Fibroblast of the aortic adventitia (primary cell): ENCODE measurements around the gene CST4. TPM values are rescaled to one million over a fixed set of nuclear protein-coding genes. Genes with fewer than 3 reads are reported as not detected.
A peak's percentile ranks its signal among the peaks of the same experiment; 100 is the strongest.
"Not testable (repeated sequence)": the region's sequence is repeated elsewhere in the genome, so short reads cannot be mapped to it uniquely, and the experiment has no call there.

Experiments
- DNase-seq: peaks from one replicate; pipeline ENCODE4 v3.0.0-alpha.2; 2010; ENCODE audit warnings: low read depth
- H3K4me3 ChIP-seq: 2 replicates; pipeline ENCODE4 v1.5.1; 2011; ENCODE audit warnings: low read depth, mild to moderate bottlenecking, control low read depth, low read length, moderate library complexity
- CTCF ChIP-seq: IDR thresholded peaks from 2 replicates; pipeline ENCODE4 v1.5.1; 2011; ENCODE audit warnings: mild to moderate bottlenecking, low read length, control low read depth, inconsistent platforms; ENCODE audit not compliant: insufficient read depth
- total RNA-seq: library from RNA; depleted of rRNA; stranded (reverse); fragments of >200 nt; gene quantifications from 2 replicates; pipeline ENCODE4 v1.2.3, GENCODE V29; 2012; ENCODE audit warnings: low replicate concordance

CST4 gene
- total RNA-seq, 1 donor, result not detected

GRCh38 chr20:23666189-23666588, 22.6 kb downstream of the CST4 start:
- TF ChIP-seq CTCF, result peak; percentile 42
- H3K4me3 ChIP-seq, result no peak overlapping the region
- peak; percentile 14 for DNase-seq

GRCh38 chr20:23664954-23665353, 23.9 kb downstream of the CST4 start:
- H3K4me3 ChIP-seq, result no peak overlapping the region
- no peak for DNase-seq
- no peak for TF ChIP-seq CTCF

- H3K4me3 ChIP-seq, DNase-seq: not testable (repeated sequence)
These were observed 24.8 kb downstream of the CST4 start for GRCh38 chr20:23664046-23664445.

GRCh38 chr20:23663180-23663579, 25.7 kb downstream of the CST4 start:
- DNase-seq, result peak; percentile 38
- no peak for TF ChIP-seq CTCF
- H3K4me3 ChIP-seq, result no peak overlapping the region

- no peak overlapping the region for H3K4me3 ChIP-seq
- DNase-seq, result no peak
- no peak for TF ChIP-seq CTCF
These were observed 26.5 kb downstream of the CST4 start for GRCh38 chr20:23662276-23662870.

- no peak for TF ChIP-seq CTCF
- DNase-seq, result no peak
- H3K4me3 ChIP-seq, result no peak overlapping the region
These were observed 27.8 kb downstream of the CST4 start for GRCh38 chr20:23661002-23661429.

GRCh38 chr20:23659989-23660837, 28.6 kb downstream of the CST4 start:
- TF ChIP-seq CTCF, result no peak
- no peak overlapping the region for H3K4me3 ChIP-seq
- peak; percentile 81 for DNase-seq

- H3K4me3 ChIP-seq, DNase-seq: not testable (repeated sequence)
These were observed 29.2 kb downstream of the CST4 start for GRCh38 chr20:23659610-23659988.
